ENCODE measurements around the gene HTR1B. TPM values are rescaled to one million over a fixed set of nuclear protein-coding genes. Genes with fewer than 3 reads are reported as not detected.

The HTR1B gene, protein sequence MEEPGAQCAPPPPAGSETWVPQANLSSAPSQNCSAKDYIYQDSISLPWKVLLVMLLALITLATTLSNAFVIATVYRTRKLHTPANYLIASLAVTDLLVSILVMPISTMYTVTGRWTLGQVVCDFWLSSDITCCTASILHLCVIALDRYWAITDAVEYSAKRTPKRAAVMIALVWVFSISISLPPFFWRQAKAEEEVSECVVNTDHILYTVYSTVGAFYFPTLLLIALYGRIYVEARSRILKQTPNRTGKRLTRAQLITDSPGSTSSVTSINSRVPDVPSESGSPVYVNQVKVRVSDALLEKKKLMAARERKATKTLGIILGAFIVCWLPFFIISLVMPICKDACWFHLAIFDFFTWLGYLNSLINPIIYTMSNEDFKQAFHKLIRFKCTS
- total RNA-seq (under 1 TPM in 4 of 9 donors, not detected in 5; 0.06 to 0.91 (median 0.56) TPM), polyA plus RNA-seq (under 1 TPM; 0.07 to 0.57 (median 0.24) TPM)
- long read RNA-seq, donor 1: 0 reads
- long read RNA-seq, donor 2: 0 reads
- long read RNA-seq, donor 3: 0 reads
- long read RNA-seq, donor 4: 0 reads
- long read RNA-seq, donor 5: 0 reads
- long read RNA-seq, donor 6: 0 reads
- long read RNA-seq, donor 7: 0 reads
- long read RNA-seq, donor 8: 0 reads
- long read RNA-seq, donor 9: 0 reads
- long read RNA-seq, donor 10: 0 reads

DNA sequence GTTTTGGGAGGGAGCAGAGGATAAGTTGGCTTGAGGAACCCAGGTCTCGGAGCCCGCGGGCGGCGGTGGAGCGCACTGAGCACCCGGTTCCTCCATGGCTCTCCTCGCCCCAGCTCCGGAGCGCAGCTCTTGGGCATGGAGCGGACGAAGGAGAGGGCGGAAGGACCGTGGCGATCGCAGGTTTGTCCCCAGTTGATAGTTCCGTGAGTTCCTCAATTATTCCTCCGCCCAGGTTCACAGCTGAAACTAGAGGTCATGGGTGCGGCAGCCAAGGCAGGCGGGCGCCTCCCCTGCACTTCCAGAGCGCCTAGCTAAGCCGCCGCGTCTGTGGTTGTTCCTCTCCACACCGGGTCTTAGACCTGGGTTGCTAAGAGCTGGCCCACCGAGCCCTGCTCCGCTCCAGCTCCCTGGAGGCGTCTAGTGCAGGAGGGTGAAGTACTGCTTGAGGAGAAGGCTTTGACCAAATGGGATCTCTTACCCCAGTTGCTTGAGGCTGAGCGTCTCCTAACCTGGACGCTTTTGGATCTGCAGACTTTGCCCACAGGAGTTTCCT is at the start of gene HTR1B:
HTR1B (minus strand) TSS at position 184 of the 553 bp plus-strand sequence; CDS start at position 96, 88 bp downstream.
- Histone ChIP-seq H3K27ac (no peak within 1 kb of the TSS), H3K9me3 (replicated peaks in 1 of 3) (no peaks in the 10 kb centered on the region), H3K36me3 (replicated peaks in 1 of 2) (no peaks in the 10 kb centered on the region), H3K27me3 (peaks cover 37% of the 10 kb centered on the region), H3K4me3 (peak within 1 kb of the TSS in 1 of 4 donors; percentile 26), H3K4me1 (replicated peaks in 1 of 2) (peaks cover 5 to 18% of the 10 kb centered on the region in 2 donors)
- intact Hi-C loops (cut with DNase I): loop anchor here in 1 of 2 donors (10.0 kb wide), 1 partner anchor 1529 kb away; no protein-coding TSS in a partner anchor
- DNase-seq: peak in 1 of 7 donors; percentile 50
- WGBS, 4 donors: 1 to 5% (median 2%) methylated on average over 7 to 31 of the region's 31 CpGs
- TF ChIP-seq, protein P1, sequence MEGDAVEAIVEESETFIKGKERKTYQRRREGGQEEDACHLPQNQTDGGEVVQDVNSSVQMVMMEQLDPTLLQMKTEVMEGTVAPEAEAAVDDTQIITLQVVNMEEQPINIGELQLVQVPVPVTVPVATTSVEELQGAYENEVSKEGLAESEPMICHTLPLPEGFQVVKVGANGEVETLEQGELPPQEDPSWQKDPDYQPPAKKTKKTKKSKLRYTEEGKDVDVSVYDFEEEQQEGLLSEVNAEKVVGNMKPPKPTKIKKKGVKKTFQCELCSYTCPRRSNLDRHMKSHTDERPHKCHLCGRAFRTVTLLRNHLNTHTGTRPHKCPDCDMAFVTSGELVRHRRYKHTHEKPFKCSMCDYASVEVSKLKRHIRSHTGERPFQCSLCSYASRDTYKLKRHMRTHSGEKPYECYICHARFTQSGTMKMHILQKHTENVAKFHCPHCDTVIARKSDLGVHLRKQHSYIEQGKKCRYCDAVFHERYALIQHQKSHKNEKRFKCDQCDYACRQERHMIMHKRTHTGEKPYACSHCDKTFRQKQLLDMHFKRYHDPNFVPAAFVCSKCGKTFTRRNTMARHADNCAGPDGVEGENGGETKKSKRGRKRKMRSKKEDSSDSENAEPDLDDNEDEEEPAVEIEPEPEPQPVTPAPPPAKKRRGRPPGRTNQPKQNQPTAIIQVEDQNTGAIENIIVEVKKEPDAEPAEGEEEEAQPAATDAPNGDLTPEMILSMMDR (IDR thresholded peaks at IDR 0.05): no peak
- no peak for TF ChIP-seq POLR2A (IDR thresholded peaks at IDR 0.05)

DNA sequence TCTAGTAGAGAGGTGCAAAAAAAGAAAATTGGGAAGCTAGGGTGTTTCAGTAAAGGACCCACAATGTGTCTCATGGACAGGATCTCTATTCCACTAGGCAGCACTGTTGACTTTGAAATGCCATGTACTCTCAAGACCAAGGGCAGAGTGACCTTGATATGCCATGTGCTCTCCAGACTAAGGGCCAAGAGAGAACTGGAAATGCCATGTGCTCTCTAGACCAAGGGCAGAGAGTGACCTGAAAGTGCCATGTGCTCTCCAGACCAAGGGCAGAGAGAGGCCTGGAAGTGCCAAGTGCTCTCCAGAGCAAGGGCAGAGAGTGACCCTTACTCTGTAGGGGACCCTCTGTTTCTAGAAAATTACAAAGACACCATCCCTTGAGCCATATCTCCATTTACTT is 49.3 kb upstream of the HTR1B start:
- Histone ChIP-seq H3K4me3 (no peak overlapping the region), H3K36me3 (replicated peaks in 1 of 2) (no peaks in the 10 kb centered on the region), H3K4me1 (replicated peaks in 1 of 2) (no peaks in the 10 kb centered on the region), H3K27me3 (no peaks in the 10 kb centered on the region), H3K27ac (no peak overlapping the region), H3K9me3 (replicated peaks in 1 of 3) (peaks cover 0 to 9% (median 0%) of the 10 kb centered on the region in 3 donors)
- DNase-seq: no peak
- intact Hi-C loops (cut with DNase I): no loop called here
- TF ChIP-seq POLR2A (IDR thresholded peaks at IDR 0.05): no peak
- TF ChIP-seq, protein P1 (IDR thresholded peaks at IDR 0.05): no peak

DNA sequence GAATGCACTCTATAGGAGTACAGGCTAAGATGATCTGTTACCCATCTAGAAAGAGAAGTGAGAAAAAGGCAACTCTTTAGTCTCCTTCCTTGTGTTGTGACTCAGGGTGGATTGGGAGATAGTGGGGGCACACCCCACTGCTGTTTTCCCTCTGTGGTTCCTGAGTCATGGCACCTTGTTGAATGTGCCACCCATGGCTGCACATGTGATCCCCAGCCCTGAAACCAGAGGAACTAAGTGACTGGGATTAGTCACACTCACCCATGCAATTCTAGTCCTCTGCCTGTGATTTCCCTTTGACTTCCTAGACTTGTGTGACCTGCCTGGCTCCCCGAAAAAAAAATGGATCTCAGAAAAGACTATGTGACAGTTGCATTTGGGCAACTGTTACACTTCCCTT is 48.6 kb upstream of the HTR1B start:
- TF ChIP-seq, protein P1 (IDR thresholded peaks at IDR 0.05): no peak
- TF ChIP-seq POLR2A (IDR thresholded peaks at IDR 0.05): no peak
- Histone ChIP-seq H3K27me3 (no peaks in the 10 kb centered on the region), H3K4me1 (replicated peaks in 1 of 2) (no peaks in the 10 kb centered on the region), H3K4me3 (no peak overlapping the region), H3K9me3 (replicated peaks in 1 of 3) (peaks cover 0 to 9% (median 0%) of the 10 kb centered on the region in 3 donors), H3K27ac (no peak overlapping the region), H3K36me3 (replicated peaks in 1 of 2) (no peaks in the 10 kb centered on the region)
- intact Hi-C loops (cut with DNase I): no loop called here
- DNase-seq: no peak
- WGBS, 4 donors: 78 to 85% (median 82%) methylated on average over 1 of the region's 1 CpG

DNA sequence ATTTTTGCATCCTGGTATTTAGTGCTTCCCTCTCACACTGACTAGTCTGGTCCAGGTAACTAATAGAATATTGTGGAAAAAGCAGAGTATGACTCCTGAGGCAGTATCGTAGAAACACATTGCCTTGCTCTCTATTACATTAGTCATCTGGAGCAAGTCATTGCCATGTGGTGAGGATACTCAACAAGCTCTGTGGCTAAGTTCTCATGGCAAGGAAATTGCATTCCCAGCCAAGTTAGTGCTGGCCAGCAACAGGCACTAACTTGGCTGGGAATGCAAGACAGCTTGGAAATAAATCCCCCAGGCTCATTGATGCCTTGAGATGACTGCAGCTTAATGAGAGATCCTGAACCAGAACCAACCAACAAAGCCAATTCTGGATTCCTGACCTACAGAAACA is 39.7 kb upstream of the HTR1B start:
- Histone ChIP-seq H3K4me3 (no peak overlapping the region), H3K4me1 (replicated peaks in 1 of 2) (no peaks in the 10 kb centered on the region), H3K36me3 (replicated peaks in 1 of 2) (no peaks in the 10 kb centered on the region), H3K27me3 (no peaks in the 10 kb centered on the region), H3K27ac (no peak overlapping the region), H3K9me3 (replicated peaks in 1 of 3) (no peaks in the 10 kb centered on the region)
- DNase-seq: no peak
- WGBS, 4 donors: 88 to 93% (median 92%) methylated on average over 1 of the region's 1 CpG
- TF ChIP-seq POLR2A (IDR thresholded peaks at IDR 0.05): no peak
- TF ChIP-seq, protein P1 (IDR thresholded peaks at IDR 0.05): no peak
- intact Hi-C loops (cut with DNase I): no loop called here

Measured in adrenal gland (tissue), 19 donors.